HepG2 (cell line): ENCODE measurements around the gene TBX6. TPM values are rescaled to one million over a fixed set of nuclear protein-coding genes. Genes with fewer than 3 reads are reported as not detected.
A peak's percentile ranks its signal among the peaks of the same experiment; 100 is the strongest.

Experiments used
- ATF1 ChIP-seq: IDR thresholded peaks from 2 replicates; pipeline ENCODE4 v1.6.1; 2016; ENCODE audit warnings: mild to moderate bottlenecking, control low read depth
- EED ChIP-seq: sonication (generic); formaldehyde crosslinking; IDR thresholded peaks from 2 replicates; pipeline ENCODE4 v1.5.0; 2020; ENCODE audit warnings: mild to moderate bottlenecking, missing genetic modification reagents
- ELK4 ChIP-seq: sonication (generic); formaldehyde crosslinking; IDR thresholded peaks from 2 replicates; pipeline ENCODE4 v1.9.0; 2021; ENCODE audit warnings: missing genetic modification reagents, borderline replicate concordance
- FOXJ3 ChIP-seq: sonication (generic); formaldehyde crosslinking; IDR thresholded peaks from 2 replicates; pipeline ENCODE4 v1.4.0; 2020; ENCODE audit warnings: missing genetic modification reagents, mild to moderate bottlenecking, borderline replicate concordance
- FOXP1 ChIP-seq, 2 experiments: fragments of 450-650 bp in 1 of 2; IDR thresholded peaks; 2 replicates each; pipeline ENCODE4 v1.6.1; 2017 to 2018; ENCODE audit warnings: antibody characterized with exemption in 1 of 2
- GPN1 ChIP-seq: sonication (generic); formaldehyde crosslinking; IDR thresholded peaks from 2 replicates; pipeline ENCODE4 v1.5.1; 2020; ENCODE audit warnings: missing genetic modification reagents, borderline replicate concordance
- MATR3 ChIP-seq: sonication (generic); formaldehyde crosslinking; IDR thresholded peaks from 2 replicates; pipeline ENCODE4 v1.4.0; 2020; ENCODE audit warnings: missing genetic modification reagents
- MYNN ChIP-seq: sonication (generic); formaldehyde crosslinking; IDR thresholded peaks from 2 replicates; pipeline ENCODE4 v1.4.0; 2020; ENCODE audit warnings: mild to moderate bottlenecking, low read depth, missing genetic modification reagents
- NCOR1 ChIP-seq: fragments of 200-600 bp; sonication (generic); IDR thresholded peaks from 2 replicates; pipeline ENCODE4 v1.7.0; 2017; ENCODE audit warnings: antibody characterized with exemption, low read length, borderline replicate concordance
- NR2F6 ChIP-seq, 2 experiments: IDR thresholded peaks; 2 replicates each; pipeline ENCODE4 v1.6.1; 2016; ENCODE audit warnings: antibody characterized with exemption in 1 of 2, mild to moderate bottlenecking in 1 of 2
- SETDB1 ChIP-seq: sonication (generic); formaldehyde crosslinking; IDR thresholded peaks from 2 replicates; pipeline ENCODE4 v1.5.1; 2020; ENCODE audit warnings: missing genetic modification reagents, mild to moderate bottlenecking, borderline replicate concordance
- SMAD9 ChIP-seq: sonication (generic); formaldehyde crosslinking; IDR thresholded peaks from 2 replicates; pipeline ENCODE4 v1.5.1; 2020; ENCODE audit warnings: mild to moderate bottlenecking, missing genetic modification reagents
- SP1 ChIP-seq, 2 experiments: fragments of 450-650 bp in 1 of 2; sonication (generic) in 1 of 2; formaldehyde crosslinking in 1 of 2; IDR thresholded peaks; 2 replicates each; pipeline versions ENCODE4 v1.4.0 to v1.6.1; 2016 to 2020; ENCODE audit warnings: missing genetic modification reagents in 1 of 2
- TBX2 ChIP-seq: sonication (generic); formaldehyde crosslinking; IDR thresholded peaks from 2 replicates; pipeline ENCODE4 v1.5.0; 2020; ENCODE audit warnings: missing genetic modification reagents, mild to moderate bottlenecking, borderline replicate concordance
- THAP8 ChIP-seq: sonication (generic); formaldehyde crosslinking; IDR thresholded peaks from 2 replicates; pipeline ENCODE4 v1.5.1; 2020; ENCODE audit warnings: missing genetic modification reagents, mild to moderate bottlenecking, borderline replicate concordance
- ZBTB7A ChIP-seq: sonication (generic); formaldehyde crosslinking; IDR thresholded peaks from 2 replicates; pipeline ENCODE4 v1.8.0; 2022; ENCODE audit warnings: mild to moderate bottlenecking, missing genetic modification reagents
- ZBTB7B ChIP-seq: sonication (generic); formaldehyde crosslinking; IDR thresholded peaks from 2 replicates; pipeline ENCODE4 v1.4.0; 2020; ENCODE audit warnings: missing genetic modification reagents
- ZNF382 ChIP-seq: sonication (generic); formaldehyde crosslinking; IDR thresholded peaks from 2 replicates; pipeline ENCODE4 v1.5.0; 2020; ENCODE audit warnings: missing genetic modification reagents, mild to moderate bottlenecking, borderline replicate concordance
- ZNF430 ChIP-seq: sonication (generic); formaldehyde crosslinking; IDR thresholded peaks from 2 replicates; pipeline ENCODE4 v1.9.0; 2021; ENCODE audit warnings: mild to moderate bottlenecking, missing genetic modification reagents
- ZNF441 ChIP-seq: sonication (generic); formaldehyde crosslinking; IDR thresholded peaks from 2 replicates; pipeline ENCODE4 v1.7.0; 2021; ENCODE audit warnings: missing genetic modification reagents, borderline replicate concordance
- ZNF446 ChIP-seq: sonication (generic); formaldehyde crosslinking; IDR thresholded peaks from 2 replicates; pipeline ENCODE4 v1.5.0; 2020; ENCODE audit warnings: mild to moderate bottlenecking, missing genetic modification reagents
- ZNF543 ChIP-seq: sonication (generic); formaldehyde crosslinking; IDR thresholded peaks from 2 replicates; pipeline ENCODE4 v1.4.0; 2020; ENCODE audit warnings: mild to moderate bottlenecking, missing genetic modification reagents
- ZNF563 ChIP-seq: sonication (generic); formaldehyde crosslinking; IDR thresholded peaks from 2 replicates; pipeline ENCODE4 v1.8.0; 2022; ENCODE audit warnings: mild to moderate bottlenecking, moderate library complexity, missing genetic modification reagents
- ZNF761 ChIP-seq: sonication (generic); formaldehyde crosslinking; conservative IDR thresholded peaks from 2 replicates; pipeline ENCODE4 v1.4.0; 2020; ENCODE audit warnings: mild to moderate bottlenecking, missing genetic modification reagents
- polyA plus RNA-seq, 8 experiments: library from polyadenylated mRNA; depleted of rRNA in 3 of 8; stranded (reverse) in 7 of 8; unstranded in 1 of 8; fragments of >200 nt; fragmentation: Illumina TruSeq in 4 of 8; extraction: Trizol in 4 of 8; gene quantifications; 2 replicates each; pipeline versions ENCODE4 v1.2.1 to v1.2.3, GENCODE V29; 2011 to 2016; ENCODE audit warnings: low read depth in 4 of 8, missing spikeins in 1 of 8, mixed read lengths in 1 of 8; ENCODE audit not compliant: insufficient read depth in 1 of 8
- total RNA-seq, 5 experiments: library from RNA; depleted of rRNA; stranded (reverse); fragments of >200 nt; fragmentation: Illumina TruSeq; extraction: Trizol; gene quantifications; 2 replicates each; pipeline ENCODE4 v1.2.3, GENCODE V29; 2016; ENCODE audit warnings: low read depth in 1 of 5
- TF ChIP-seq, protein P1 (sequence below): sonication (generic); formaldehyde crosslinking; IDR thresholded peaks from 2 replicates; pipeline ENCODE4 v1.5.0; 2020; ENCODE audit warnings: missing genetic modification reagents
- TF ChIP-seq, protein P2 (sequence below): sonication (generic); formaldehyde crosslinking; IDR thresholded peaks from 2 replicates; pipeline ENCODE4 v1.4.0; 2020; ENCODE audit warnings: mild to moderate bottlenecking, low read depth, missing genetic modification reagents
- TF ChIP-seq, protein P3 (sequence below): sonication (generic); formaldehyde crosslinking; IDR thresholded peaks from 2 replicates; pipeline ENCODE4 v1.5.1; 2020; ENCODE audit warnings: mild to moderate bottlenecking, moderate library complexity, missing genetic modification reagents

The TBX6 gene
- total and polyA plus RNA-seq, 2 of the 13 experiments (the other 11 are each of a cell fraction or from before 2014, with no cell fraction given), result 0.24 to 0.42 TPM

- TF ChIP-seq MATR3 (CRISPR knock-in tag) (no peak), ZNF446 (no peak), ZNF543 (CRISPR knock-in tag) (no peak), FOXP1 (IDR thresholded peaks at IDR 0.05) (no peak), FOXP1 (CRISPR knock-in tag; IDR thresholded peaks at IDR 0.05) (no peak), ZNF563 (no peak), ATF1 (no peak), SETDB1 (CRISPR knock-in tag) (no peak), FOXJ3 (no peak), GPN1 (CRISPR knock-in tag) (no peak), ELK4 (CRISPR knock-in tag) (no peak), EED (CRISPR knock-in tag) (0 out of 2 replicates have a peak, but pooled peaks have one; percentile 16), ZNF441 (CRISPR knock-in tag) (no peak), NR2F6 (IDR thresholded peaks at IDR 0.05) (no peak), NR2F6 (CRISPR knock-in tag; IDR thresholded peaks at IDR 0.05) (no peak), ZNF761 (no peak), ZBTB7A (CRISPR knock-in tag) (no peak), NCOR1 (no peak), THAP8 (CRISPR knock-in tag) (no peak), ZNF382 (CRISPR knock-in tag) (no peak), ZNF430 (CRISPR knock-in tag) (no peak), MYNN (CRISPR knock-in tag) (no peak), SP1 (IDR thresholded peaks at IDR 0.05) (no peak), SP1 (CRISPR knock-in tag; IDR thresholded peaks at IDR 0.05) (no peak), ZBTB7B (CRISPR knock-in tag) (no peak), TBX2 (no peak; the same call in 1 of the 2 replicates), SMAD9 (CRISPR knock-in tag) (no peak)
- TF ChIP-seq, protein P1, sequence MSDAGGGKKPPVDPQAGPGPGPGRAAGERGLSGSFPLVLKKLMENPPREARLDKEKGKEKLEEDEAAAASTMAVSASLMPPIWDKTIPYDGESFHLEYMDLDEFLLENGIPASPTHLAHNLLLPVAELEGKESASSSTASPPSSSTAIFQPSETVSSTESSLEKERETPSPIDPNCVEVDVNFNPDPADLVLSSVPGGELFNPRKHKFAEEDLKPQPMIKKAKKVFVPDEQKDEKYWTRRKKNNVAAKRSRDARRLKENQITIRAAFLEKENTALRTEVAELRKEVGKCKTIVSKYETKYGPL (CRISPR knock-in tag), result no peak
- TF ChIP-seq, protein P2, sequence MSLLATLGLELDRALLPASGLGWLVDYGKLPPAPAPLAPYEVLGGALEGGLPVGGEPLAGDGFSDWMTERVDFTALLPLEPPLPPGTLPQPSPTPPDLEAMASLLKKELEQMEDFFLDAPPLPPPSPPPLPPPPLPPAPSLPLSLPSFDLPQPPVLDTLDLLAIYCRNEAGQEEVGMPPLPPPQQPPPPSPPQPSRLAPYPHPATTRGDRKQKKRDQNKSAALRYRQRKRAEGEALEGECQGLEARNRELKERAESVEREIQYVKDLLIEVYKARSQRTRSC (CRISPR knock-in tag), result no peak
- TF ChIP-seq, protein P3, sequence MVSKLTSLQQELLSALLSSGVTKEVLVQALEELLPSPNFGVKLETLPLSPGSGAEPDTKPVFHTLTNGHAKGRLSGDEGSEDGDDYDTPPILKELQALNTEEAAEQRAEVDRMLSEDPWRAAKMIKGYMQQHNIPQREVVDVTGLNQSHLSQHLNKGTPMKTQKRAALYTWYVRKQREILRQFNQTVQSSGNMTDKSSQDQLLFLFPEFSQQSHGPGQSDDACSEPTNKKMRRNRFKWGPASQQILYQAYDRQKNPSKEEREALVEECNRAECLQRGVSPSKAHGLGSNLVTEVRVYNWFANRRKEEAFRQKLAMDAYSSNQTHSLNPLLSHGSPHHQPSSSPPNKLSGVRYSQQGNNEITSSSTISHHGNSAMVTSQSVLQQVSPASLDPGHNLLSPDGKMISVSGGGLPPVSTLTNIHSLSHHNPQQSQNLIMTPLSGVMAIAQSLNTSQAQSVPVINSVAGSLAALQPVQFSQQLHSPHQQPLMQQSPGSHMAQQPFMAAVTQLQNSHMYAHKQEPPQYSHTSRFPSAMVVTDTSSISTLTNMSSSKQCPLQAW (CRISPR knock-in tag), result peak; percentile 40; the same call in 1 of the 2 replicates
Measured at GRCh38 chr16:30090610-30091331, 953 bp downstream of the TBX6 start (continued).
